Measurements from ENCODE around the gene MRPL32.

- TF ChIP-seq CTCF (IDR thresholded peaks at IDR 0.05) = no peak
- TF ChIP-seq POLR2AphosphoS5 (IDR thresholded peaks at IDR 0.05) = no peak
- no peak for TF ChIP-seq POLR2A (IDR thresholded peaks at IDR 0.05)
Measured at GRCh38 chr7:42922017-42922753, 10.0 kb upstream of the MRPL32 start.

All from breast epithelium (tissue), 3 donors.